Measurements from ENCODE around the gene NPW.

NPW gene

GRCh38 chr16:2019518-2019920, at the start of gene NPW:
Gene NPW (plus strand): TSS chr16:2019785.
- DNase-seq (ENCODE audit: low read depth in 2 of 2), result peak in 1 of 2 donors; percentile 32

GRCh38 chr16:1971796-1972489, 47.6 kb upstream of the NPW start, which contains the start of gene TBL3:
Gene TBL3 (plus strand): TSS chr16:1972053. CDS start chr16:1972165, 112 bp downstream.
- peak; percentile 93 to 94 for DNase-seq (ENCODE audit: low read depth in 2 of 2)

GRCh38 chr16:1972490-1972877, 47.1 kb upstream of the NPW start:
- no peak for DNase-seq (ENCODE audit: low read depth in 2 of 2)

GRCh38 chr16:1973461-1974156, 46.0 kb upstream of the NPW start:
- DNase-seq (ENCODE audit: low read depth in 2 of 2), result no peak

- no peak for DNase-seq (ENCODE audit: low read depth in 2 of 2)
These were observed 45.2 kb upstream of the NPW start for GRCh38 chr16:1974157-1975070.

GRCh38 chr16:1975432-1976215, 44.0 kb upstream of the NPW start:
- no peak for DNase-seq (ENCODE audit: low read depth in 2 of 2)

GRCh38 chr16:1976216-1976520, 43.4 kb upstream of the NPW start:
- DNase-seq (ENCODE audit: low read depth in 2 of 2), result no peak

- DNase-seq (ENCODE audit: low read depth in 2 of 2), result no peak
These were observed 42.4 kb upstream of the NPW start for GRCh38 chr16:1976951-1977874.

- DNase-seq (ENCODE audit: low read depth in 2 of 2), result no peak
These were observed 41.7 kb upstream of the NPW start for GRCh38 chr16:1977875-1978268.

- DNase-seq (ENCODE audit: low read depth in 2 of 2), result no peak
These were observed 41.0 kb upstream of the NPW start for GRCh38 chr16:1978476-1979120.

GRCh38 chr16:1979271-1980029, 40.1 kb upstream of the NPW start:
- peak in 1 of 2 donors; percentile 39 for DNase-seq (ENCODE audit: low read depth in 2 of 2)

GRCh38 chr16:1980030-1980769, 39.4 kb upstream of the NPW start:
- no peak for DNase-seq (ENCODE audit: low read depth in 2 of 2)

GRCh38 chr16:1980770-1981087, 38.9 kb upstream of the NPW start:
- no peak for DNase-seq (ENCODE audit: low read depth in 2 of 2)

GRCh38 chr16:1981398-1981836, 38.2 kb upstream of the NPW start, which contains the start of gene NOXO1:
Gene NOXO1 (minus strand): TSS chr16:1981469. CDS start chr16:1981179, 290 bp downstream.
- no peak for DNase-seq (ENCODE audit: low read depth in 2 of 2)

GRCh38 chr16:1982013-1982433, 37.6 kb upstream of the NPW start:
- no peak for DNase-seq (ENCODE audit: low read depth in 2 of 2)

GRCh38 chr16:1982991-1983543, 36.5 kb upstream of the NPW start:
- DNase-seq (ENCODE audit: low read depth in 2 of 2), result no peak

- peak in 1 of 2 donors; percentile 65 for DNase-seq (ENCODE audit: low read depth in 2 of 2)
These were observed 35.8 kb upstream of the NPW start, which contains the start of gene GFER for GRCh38 chr16:1983544-1984346. Gene GFER (plus strand): TSS chr16:1984193. CDS start chr16:1984219, 26 bp downstream.
